ENCODE measurements around the gene NR2C2. TPM values are rescaled to one million over a fixed set of nuclear protein-coding genes. Genes with fewer than 3 reads are reported as not detected.
"Not testable (repeated sequence)": the region's sequence is repeated elsewhere in the genome, so short reads cannot be mapped to it uniquely, and the experiment has no call there.

The NR2C2 gene
- total and polyA plus RNA-seq, 8 donors, result 5.0 to 73.6 (median 15.5) TPM

- Histone ChIP-seq H3K36me3 (peaks cover 0 to 28% (median 9%) of the 10 kb centered on the region in 4 donors), H3K9me3 (peaks cover 0 to 7% (median 5%) of the 10 kb centered on the region in 4 donors), H3K4me3 (no peak overlapping the region), H3K27me3 (no peaks in the 10 kb centered on the region), H3K27ac (no peak overlapping the region), H3K4me1 (peaks cover 0 to 27% (median 25%) of the 10 kb centered on the region in 4 donors)
- no peak for DNase-seq
- no peak for TF ChIP-seq POLR2AphosphoS5 (IDR thresholded peaks at IDR 0.05)
- WGBS, 5 donors, result 59 to 66% (median 62%) methylated on average over 12 to 15 of the region's 15 CpGs
- intact Hi-C loops (cut with DNase I; ENCODE audit: low total_unique reads), result no loop called here
These were observed 46.2 kb upstream of the NR2C2 start for GRCh38 chr3:14900881-14901873.

GRCh38 chr3:14902719-14903118, 44.7 kb upstream of the NR2C2 start:
- intact Hi-C loops (cut with DNase I; ENCODE audit: low total_unique reads), result no loop called here
- TF ChIP-seq CTCF (IDR thresholded peaks at IDR 0.05), result no peak
- TF ChIP-seq POLR2AphosphoS5 (IDR thresholded peaks at IDR 0.05), result peak in 2 of 3 donors; percentile 17 to 37
- Histone ChIP-seq H3K36me3 (peaks cover 0 to 23% (median 8%) of the 10 kb centered on the region in 4 donors), H3K27ac (peak overlapping the region in 3 of 5 donors; percentile 3 to 37 (median 18)), H3K4me3 (no peak overlapping the region), H3K27me3 (no peaks in the 10 kb centered on the region), H3K4me1 (peaks cover 0 to 41% (median 38%) of the 10 kb centered on the region in 4 donors), H3K9me3 (peaks cover 0 to 7% (median 5%) of the 10 kb centered on the region in 4 donors)
- DNase-seq, result peak; percentile 49 to 89
- 15 to 24% (median 24%) methylated on average over 7 of the region's 7 CpGs for WGBS, 5 donors

- H3K27me3 ChIP-seq; intact Hi-C loops (cut with DNase I; ENCODE audit: low total_unique reads); H3K9me3 ChIP-seq; H3K4me3 ChIP-seq; H3K27ac ChIP-seq; DNase-seq: not testable (repeated sequence)
- Histone ChIP-seq H3K4me1 (peaks cover 0 to 45% (median 42%) of the 10 kb centered on the region in 4 donors), H3K36me3 (peaks cover 0 to 20% (median 6%) of the 10 kb centered on the region in 4 donors)
- 85 to 100% (median 97%) methylated on average over 1 to 3 of the region's 3 CpGs for WGBS, 5 donors
These were observed 43.9 kb upstream of the NR2C2 start for GRCh38 chr3:14903501-14903900.

- Histone ChIP-seq H3K9me3 (peaks cover 0 to 7% (median 5%) of the 10 kb centered on the region in 4 donors), H3K27me3 (no peaks in the 10 kb centered on the region), H3K36me3 (peaks cover 0 to 13% (median 5%) of the 10 kb centered on the region in 4 donors), H3K4me3 (no peak overlapping the region), H3K27ac (no peak overlapping the region), H3K4me1 (peaks cover 0 to 45% (median 36%) of the 10 kb centered on the region in 4 donors)
- DNase-seq, result no peak
- WGBS, 5 donors, result 90 to 95% (median 93%) methylated on average over 6 of the region's 6 CpGs
- TF ChIP-seq POLR2A (IDR thresholded peaks at IDR 0.05) (no peak), CTCF (IDR thresholded peaks at IDR 0.05) (no peak), EP300 (IDR thresholded peaks at IDR 0.05) (no peak), POLR2AphosphoS5 (IDR thresholded peaks at IDR 0.05) (no peak)
- intact Hi-C loops (cut with DNase I; ENCODE audit: low total_unique reads), result no loop called here
These were observed 42.2 kb upstream of the NR2C2 start for GRCh38 chr3:14905055-14905657.

GRCh38 chr3:14906355-14906971, 40.9 kb upstream of the NR2C2 start:
- peaks cover 0 to 35% (median 26%) of the 10 kb centered on the region in 4 donors for H3K4me1 ChIP-seq
- peak overlapping the region in 3 of 5 donors; percentile 9 to 64 (median 20) for H3K27ac ChIP-seq
- 39 to 56% (median 47%) methylated on average over 11 of the region's 11 CpGs for WGBS, 5 donors
- no peak overlapping the region for H3K4me3 ChIP-seq
- TF ChIP-seq POLR2AphosphoS5 (IDR thresholded peaks at IDR 0.05), result no peak
- TF ChIP-seq EP300 (IDR thresholded peaks at IDR 0.05), result no peak
- TF ChIP-seq CTCF (IDR thresholded peaks at IDR 0.05), result no peak
- no peak for TF ChIP-seq POLR2A (IDR thresholded peaks at IDR 0.05)
- DNase-seq, result peak; percentile 38 to 64
- H3K27me3 ChIP-seq, result no peaks in the 10 kb centered on the region
- peaks cover 0 to 6% (median 2%) of the 10 kb centered on the region in 4 donors for H3K36me3 ChIP-seq
- peaks cover 0 to 7% (median 5%) of the 10 kb centered on the region in 4 donors for H3K9me3 ChIP-seq
- intact Hi-C loops (cut with DNase I; ENCODE audit: low total_unique reads), result no loop called here
